PC-3 (cell line): ENCODE results near the gene TRMU.

Experiments
- CTCF ChIP-seq: fragments of 300-600 bp; sonication (generic); conservative IDR thresholded peaks from 2 replicates; pipeline ENCODE4 v1.5.1; 2017; ENCODE audit warnings: antibody characterized with exemption, low read depth, mild to moderate bottlenecking, low read length
- EZH2 ChIP-seq: fragments of 300-600 bp; sonication (generic); IDR thresholded peaks from one replicate; pipeline ENCODE4 v1.6.1; 2017; ENCODE audit warnings: antibody characterized with exemption, mild to moderate bottlenecking, low read length; ENCODE audit not compliant: unreplicated experiment
- EZH2phosphoT487 ChIP-seq: fragments of 300-600 bp; sonication (generic); IDR thresholded peaks from 2 replicates; pipeline ENCODE4 v1.6.1; 2018; ENCODE audit warnings: mild to moderate bottlenecking, antibody characterized with exemption, low read length, borderline replicate concordance

DNA sequence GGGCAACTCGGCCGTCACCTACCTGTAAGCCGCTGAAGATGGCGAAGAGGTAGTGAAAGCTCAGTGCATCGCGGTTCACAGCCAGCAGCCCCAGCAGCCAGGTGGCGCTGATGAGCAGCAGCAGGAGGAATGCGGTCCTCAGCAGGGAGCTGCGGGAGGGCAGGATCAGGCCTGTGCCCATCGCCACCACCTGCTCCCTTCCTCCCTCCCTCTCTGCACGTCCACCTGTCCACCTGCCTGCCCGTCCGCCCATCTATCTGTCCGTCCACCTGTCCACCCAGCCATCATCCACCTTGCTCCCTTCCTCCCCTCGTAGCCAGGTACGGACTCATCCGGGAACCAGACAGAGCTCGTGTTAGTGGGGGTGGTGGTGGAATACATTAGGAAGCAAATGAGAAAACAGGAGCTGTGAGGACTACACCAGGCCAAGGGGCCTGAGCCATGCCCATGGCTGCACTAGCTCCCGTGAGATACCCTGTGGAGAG lies 32.2 kb downstream of the TRMU start:
- TF ChIP-seq CTCF (peak; percentile 78), EZH2 (no peak), EZH2phosphoT487 (no peak)
